Psoas muscle (tissue), 8 donors: ENCODE measurements around the gene SIPA1. TPM values are rescaled to one million over a fixed set of nuclear protein-coding genes. Genes with fewer than 3 reads are reported as not detected.

Source experiments
- ATAC-seq, 4 donors: fragments of 200-7000 bp; cut with Tn5 transposase; one replicate each; pipeline ENCODE4 v1.9.1; 2020; ENCODE audit warnings: moderate library complexity in 3 of 4, mild to moderate bottlenecking in 2 of 4
- DNase-seq, 2 donors: peaks; one replicate each; pipeline ENCODE4 v3.0.0-alpha.2; 2020
- H3K27ac ChIP-seq: fragments of 200-600 bp; one replicate; pipeline ENCODE4 v1.8.0; 2022
- H3K27me3 ChIP-seq, 3 donors: fragments of 200-600 bp in 1 of 3; one replicate each; pipeline versions ENCODE4 v1.6.1 to v1.8.0; 2013 to 2022; ENCODE audit warnings: low read length in 2 of 3, mild to moderate bottlenecking in 2 of 3, moderate library complexity in 1 of 3; ENCODE audit not compliant: insufficient read depth in 3 of 3
- H3K36me3 ChIP-seq, 2 donors: fragments of 200-600 bp in 1 of 2; one replicate each; pipeline versions ENCODE4 v1.6.1 to v1.8.0; 2013 to 2022; ENCODE audit warnings: low read depth in 1 of 2, mild to moderate bottlenecking in 1 of 2, moderate library complexity in 1 of 2; ENCODE audit not compliant: insufficient read depth in 1 of 2
- H3K4me1 ChIP-seq: fragments of 200-600 bp; one replicate; pipeline ENCODE4 v1.8.0; 2022
- H3K4me3 ChIP-seq: fragments of 200-600 bp; one replicate; pipeline ENCODE4 v1.8.0; 2022; ENCODE audit warnings: mild to moderate bottlenecking
- H3K9me3 ChIP-seq: fragments of 200-600 bp; one replicate; pipeline ENCODE4 v1.8.0; 2022
- CTCF ChIP-seq: fragments of 200-600 bp; IDR thresholded peaks from one replicate; pipeline ENCODE4 v1.8.0; 2022; ENCODE audit warnings: antibody characterized with exemption
- WGBS, 3 donors: extraction: QIAGEN DNeasy Blood & Tissue Kit; methylation state at CpG; one replicate each; pipeline versions ENCODE4 v1.1.6 to v1.1.7; 2013; 5-methylcytosine and 5-hydroxymethylcytosine counted together
- intact Hi-C, 2 donors: fragments of 100-400 bp; cut with DNase I; formaldehyde crosslinking; loops; one replicate each; pipeline versions ENCODE4 v1.11.0 to v1.14.2; 2022
- polyA plus RNA-seq, 3 donors: library from polyadenylated mRNA; stranded (reverse); fragments of 200-250 nt; gene quantifications; one replicate each; pipeline ENCODE4 v1.2.3, GENCODE V29; 2013
- total RNA-seq, 4 donors: library from RNA; stranded (reverse); fragmentation: NEBNext Ultra II Directional in 2 of 4; extraction: Animal tissue kit (Norgen Biotek cat#: 25700) in 2 of 4; gene quantifications; one replicate each; pipeline versions ENCODE4 v1.2.1 to v1.2.4, GENCODE V29; 2021 to 2023
- donor health status: healthy with polysubstance abuse.
- donor health status: DM: no; HTN: no; CAD: no; lungs with moderate emphysema.
- donor health status: Bipolar disorder and iron deficiency.
- donor health status: healthy.
- donor health status: DM: yes; HTN: yes; CAD: no.
- donor health status: DM: no; HTN: no; CAD: no.
- donor health status: DM: no; HTN: no; CAD: no.
- donor health status: DM: yes; HTN: yes; CAD: no.

The SIPA1 gene
- total and polyA plus RNA-seq, 7 donors = 7.9 to 17.4 (median 12.3) TPM

GRCh38 chr11:65652511-65653228 lies 14.8 kb downstream of the SIPA1 start:
- intact Hi-C loops = loop anchor here in 1 of 2 donors (5.0 kb wide), 1 partner anchor 110 kb away; no protein-coding TSS in a partner anchor
- Histone ChIP-seq H3K27me3 (peaks cover 0 to 2% (median 0%) of the 10 kb centered on the region in 3 donors), H3K4me3 (peak overlapping the region; percentile 71), H3K27ac (peak overlapping the region; percentile 93), H3K9me3 (no peaks in the 10 kb centered on the region), H3K36me3 (peaks cover 13 to 63% of the 10 kb centered on the region in 2 donors), H3K4me1 (peaks cover 17% of the 10 kb centered on the region)
- 0 to 1% (median 1%) methylated on average over 57 to 68 of the region's 68 CpGs for WGBS, 3 donors
- ATAC-seq = peak; percentile 82 to 90 (median 88)
- no peak for TF ChIP-seq CTCF
- peak; percentile 94 to 97 for DNase-seq

- intact Hi-C loops = loop anchor here in 1 of 2 donors (5.0 kb wide), 1 partner anchor 111 kb away; no protein-coding TSS in a partner anchor
- peaks cover 20 to 65% of the 10 kb centered on the region in 2 donors for H3K36me3 ChIP-seq
- ATAC-seq = peak in 3 of 4 donors; percentile 6 to 14 (median 9)
- TF ChIP-seq CTCF = no peak
- H3K27me3 ChIP-seq = no peaks in the 10 kb centered on the region
- no peaks in the 10 kb centered on the region for H3K9me3 ChIP-seq
- H3K4me1 ChIP-seq = peaks cover 17% of the 10 kb centered on the region
- 42 to 46% (median 45%) methylated on average over 12 of the region's 12 CpGs for WGBS, 3 donors
- peak overlapping the region; percentile 71 for H3K4me3 ChIP-seq
- peak in 1 of 2 donors; percentile 50 for DNase-seq
- peak overlapping the region; percentile 93 for H3K27ac ChIP-seq
Observed at GRCh38 chr11:65653229-65654225, 15.6 kb downstream of the SIPA1 start.

GRCh38 chr11:65654375-65655349 lies 16.8 kb downstream of the SIPA1 start:
- no peak overlapping the region for H3K4me3 ChIP-seq
- no peak for TF ChIP-seq CTCF
- H3K27ac ChIP-seq = peak overlapping the region; percentile 93
- peaks cover 20 to 65% of the 10 kb centered on the region in 2 donors for H3K36me3 ChIP-seq
- H3K9me3 ChIP-seq = no peaks in the 10 kb centered on the region
- WGBS, 3 donors = 74 to 75% (median 75%) methylated on average over 14 of the region's 14 CpGs
- intact Hi-C loops = loop anchor here in 1 of 2 donors (5.0 kb wide), 1 partner anchor 112 kb away; no protein-coding TSS in a partner anchor
- DNase-seq = peak in 1 of 2 donors; percentile 55
- ATAC-seq = no peak
- peaks cover 17% of the 10 kb centered on the region for H3K4me1 ChIP-seq
- H3K27me3 ChIP-seq = no peaks in the 10 kb centered on the region
